ENCODE measurements around the gene TLE3.

TLE3 gene

GRCh38 chr15:70098461-70099166 lies 897 bp upstream of the TLE3 start:
- DNase-seq: no peak

DNA sequence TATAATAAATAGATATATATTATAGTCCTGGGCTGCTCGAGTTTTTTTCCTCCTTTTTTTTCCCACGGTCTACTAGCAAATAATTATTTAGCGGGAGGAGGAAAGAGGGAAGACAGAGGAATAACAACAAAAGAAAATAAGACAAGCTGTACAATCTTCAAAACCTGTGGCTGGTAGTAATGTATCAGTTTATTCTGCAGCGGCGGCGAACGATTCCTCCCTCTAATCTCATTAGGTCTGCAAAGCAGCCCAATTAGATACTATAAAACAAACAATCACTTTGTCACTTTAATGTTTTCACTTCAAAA lies 390 bp upstream of the TLE3 start:
- DNase-seq: no peak

GRCh38 chr15:70097063-70097320 lies 725 bp downstream of the TLE3 start:
- DNase-seq: no peak

- peak; percentile 55 for DNase-seq
Observed at GRCh38 chr15:70096215-70097062, 1.3 kb downstream of the TLE3 start.

GRCh38 chr15:70095408-70096214 lies 2.1 kb downstream of the TLE3 start:
- no peak for DNase-seq

- no peak for DNase-seq
Observed at GRCh38 chr15:70094690-70095311, 2.9 kb downstream of the TLE3 start.

DNA sequence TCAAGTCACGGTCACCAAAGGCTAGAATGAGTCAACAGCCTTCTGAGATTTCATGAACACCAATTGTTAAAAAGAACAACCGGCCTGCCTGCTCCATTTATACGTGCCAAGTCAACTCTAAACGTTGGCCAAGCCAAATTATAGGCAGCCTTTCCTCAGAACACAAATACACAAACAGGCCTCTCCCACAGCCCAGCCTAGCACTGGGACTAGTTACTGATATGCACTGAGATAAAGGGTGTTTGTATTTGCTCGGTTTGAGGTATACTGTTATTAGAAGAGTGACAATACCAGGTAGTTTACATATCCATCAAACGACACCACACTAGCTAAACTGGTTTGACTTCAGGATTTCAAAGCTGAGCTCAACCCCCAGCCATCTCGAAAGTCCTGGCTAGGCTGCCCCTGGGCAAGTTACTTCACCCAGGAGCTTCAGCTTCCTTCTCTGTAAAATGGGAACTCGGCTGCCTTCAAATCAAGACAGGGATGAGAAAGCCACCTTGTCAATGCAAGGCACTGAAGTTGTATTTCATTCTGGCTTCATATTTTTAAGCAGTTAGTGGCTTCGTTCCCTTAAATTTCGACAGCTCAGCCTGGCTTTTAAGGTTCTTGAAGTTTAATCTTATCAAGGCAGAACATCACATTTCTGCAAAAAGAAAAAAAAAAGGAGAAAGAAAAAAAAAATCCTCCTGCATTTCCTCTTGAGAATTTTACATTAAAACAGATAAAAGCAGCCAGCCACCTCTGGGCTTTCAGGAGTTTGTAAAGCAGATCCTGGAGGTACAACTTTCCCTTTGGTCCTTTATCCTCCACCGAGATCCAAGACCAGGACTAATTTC lies 4.0 kb downstream of the TLE3 start:
- no peak for DNase-seq

DNA sequence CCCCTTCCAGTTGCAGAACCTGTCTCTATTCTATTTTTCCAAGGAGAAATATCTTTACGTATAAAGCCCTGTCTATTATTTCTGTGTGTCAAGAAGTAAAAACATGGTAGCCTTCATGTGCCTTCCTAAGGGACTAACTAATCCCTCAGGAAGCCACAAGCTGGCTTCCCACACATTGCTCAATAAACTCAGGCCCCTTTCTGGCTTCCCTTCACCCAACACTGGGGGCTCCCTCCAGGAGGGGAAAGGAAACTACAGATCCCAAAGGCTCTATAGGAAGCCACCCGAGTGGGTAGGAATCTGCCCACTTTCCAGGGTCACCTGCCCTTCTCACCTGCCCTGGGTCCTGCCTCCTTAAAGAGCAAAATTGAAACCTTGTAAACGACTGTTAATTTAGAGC lies 4.6 kb downstream of the TLE3 start:
- no peak for DNase-seq

- no peak for DNase-seq
Observed at GRCh38 chr15:70092464-70093027, 5.2 kb downstream of the TLE3 start.

- DNase-seq: peak; percentile 42
Observed at GRCh38 chr15:70091726-70092463, 5.8 kb downstream of the TLE3 start.

- DNase-seq: no peak
Observed at GRCh38 chr15:70090436-70091296, 7.1 kb downstream of the TLE3 start.

GRCh38 chr15:70089692-70089971 lies 8.1 kb downstream of the TLE3 start:
- no peak for DNase-seq

GRCh38 chr15:70088887-70089691 lies 8.6 kb downstream of the TLE3 start:
- no peak for DNase-seq

- DNase-seq: no peak
Observed at GRCh38 chr15:70088455-70088854, 9.3 kb downstream of the TLE3 start.

DNA sequence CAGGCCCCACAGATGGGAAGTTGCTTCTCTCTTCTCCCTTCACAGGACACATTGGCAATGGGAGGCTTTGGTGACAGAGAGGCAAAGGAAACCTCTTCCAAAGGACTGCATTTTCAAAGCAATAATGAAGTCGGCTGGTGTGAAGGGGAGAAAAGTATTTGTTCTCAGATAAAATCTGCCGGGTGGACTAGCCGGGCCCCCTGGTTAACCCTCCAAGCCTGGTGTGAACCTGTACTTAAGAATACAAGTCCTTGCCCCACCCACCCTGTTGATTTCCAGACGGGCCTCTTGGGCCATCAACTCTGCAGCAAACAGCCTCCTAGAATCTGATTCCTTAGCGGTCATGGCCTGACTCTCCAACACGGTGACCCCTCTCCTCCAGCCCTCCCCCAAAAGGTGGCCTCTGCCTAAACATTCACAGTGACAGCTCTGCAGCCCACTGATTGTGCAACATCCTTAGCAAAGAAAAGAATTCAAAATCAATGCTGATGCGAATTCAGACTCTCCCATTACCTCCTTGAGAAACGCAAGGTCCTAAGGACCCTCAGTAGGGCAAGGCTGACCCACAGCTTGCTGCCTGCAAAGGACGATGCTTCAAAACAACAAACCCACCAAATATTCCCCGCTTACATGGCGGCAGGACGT lies 9.9 kb downstream of the TLE3 start:
- no peak for DNase-seq

GRCh38 chr15:70086636-70087035 lies 11.1 kb downstream of the TLE3 start:
- no peak for DNase-seq

DNA sequence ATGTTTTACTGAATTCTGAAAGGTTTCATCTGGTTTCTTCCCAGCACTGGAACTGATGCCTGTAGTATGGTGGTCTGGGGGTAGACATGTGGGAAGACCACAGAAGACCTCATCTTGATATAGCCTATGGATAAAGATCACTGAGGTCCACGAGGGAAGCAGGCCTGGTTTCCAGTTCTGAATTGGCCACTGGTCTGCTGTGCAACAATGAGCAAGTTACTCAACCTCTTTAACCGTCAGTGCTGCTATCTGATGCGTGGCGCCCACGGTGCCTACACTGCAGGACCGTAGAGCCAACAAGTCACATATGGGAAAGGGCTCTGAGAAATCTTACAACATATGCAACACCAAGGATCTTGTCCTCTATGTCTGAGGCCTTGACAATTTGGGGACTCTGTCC lies 13.3 kb downstream of the TLE3 start:
- no peak for DNase-seq

GRCh38 chr15:70083946-70084345 lies 13.8 kb downstream of the TLE3 start:
- DNase-seq: no peak

GRCh38 chr15:70083418-70083817 lies 14.3 kb downstream of the TLE3 start:
- DNase-seq: no peak

All from NCI-H2171 treated with DMSO at 0.1 percent for 48 hours (cell line).